ENCODE data around the gene COL17A1.

The COL17A1 gene

GRCh38 chr10:104032144-104032775 lies 53.4 kb downstream of the COL17A1 start:
- DNase-seq (ENCODE audit: low read depth): no peak

GRCh38 chr10:104031631-104032030 lies 54.0 kb downstream of the COL17A1 start:
- DNase-seq (ENCODE audit: low read depth): no peak

GRCh38 chr10:104029521-104029860 lies 56.2 kb downstream of the COL17A1 start:
- no peak for DNase-seq (ENCODE audit: low read depth)

- DNase-seq (ENCODE audit: low read depth): no peak
Measured at GRCh38 chr10:104028823-104029520, 56.7 kb downstream of the COL17A1 start.

GRCh38 chr10:104028146-104028545 lies 57.5 kb downstream of the COL17A1 start:
- no peak for DNase-seq (ENCODE audit: low read depth)

- DNase-seq (ENCODE audit: low read depth): no peak
Measured at GRCh38 chr10:104026762-104027161, 58.9 kb downstream of the COL17A1 start.

- no peak for DNase-seq (ENCODE audit: low read depth)
Measured at GRCh38 chr10:104025524-104025923, 60.2 kb downstream of the COL17A1 start.

- no peak for DNase-seq (ENCODE audit: low read depth)
Measured at GRCh38 chr10:104022026-104022425, 63.7 kb downstream of the COL17A1 start.

GRCh38 chr10:104021246-104021645 lies 64.4 kb downstream of the COL17A1 start:
- DNase-seq (ENCODE audit: low read depth): no peak

- DNase-seq (ENCODE audit: low read depth): no peak
Measured at GRCh38 chr10:104020020-104020419, 65.7 kb downstream of the COL17A1 start.

GRCh38 chr10:104018471-104018870 lies 67.2 kb downstream of the COL17A1 start:
- DNase-seq (ENCODE audit: low read depth): no peak

- no peak for DNase-seq (ENCODE audit: low read depth)
Measured at GRCh38 chr10:104016661-104017060, 69.0 kb downstream of the COL17A1 start.

GRCh38 chr10:104014176-104014575 lies 71.5 kb downstream of the COL17A1 start:
- DNase-seq (ENCODE audit: low read depth): no peak

GRCh38 chr10:104013489-104013888 lies 72.2 kb downstream of the COL17A1 start:
- DNase-seq (ENCODE audit: low read depth): no peak

- no peak for DNase-seq (ENCODE audit: low read depth)
Measured at GRCh38 chr10:104011904-104012303, 73.8 kb downstream of the COL17A1 start.

GRCh38 chr10:104005172-104005863 lies 80.4 kb downstream of the COL17A1 start:
- no peak for DNase-seq (ENCODE audit: low read depth)

- no peak for DNase-seq (ENCODE audit: low read depth)
Measured at GRCh38 chr10:104002911-104003310, 82.8 kb downstream of the COL17A1 start.

- DNase-seq (ENCODE audit: low read depth): no peak
Measured at GRCh38 chr10:103998805-103999204, 86.9 kb downstream of the COL17A1 start.

- no peak for DNase-seq (ENCODE audit: low read depth)
Measured at GRCh38 chr10:103995134-103995533, 90.5 kb downstream of the COL17A1 start.

GRCh38 chr10:103991393-103992128 lies 94.1 kb downstream of the COL17A1 start:
- no peak for DNase-seq (ENCODE audit: low read depth)

- no peak for DNase-seq (ENCODE audit: low read depth)
Measured at GRCh38 chr10:103990531-103990930, 95.1 kb downstream of the COL17A1 start.

- no peak for DNase-seq (ENCODE audit: low read depth)
Measured at GRCh38 chr10:103990121-103990520, 95.6 kb downstream of the COL17A1 start.

GRCh38 chr10:103986360-103986759 lies 99.3 kb downstream of the COL17A1 start:
- no peak for DNase-seq (ENCODE audit: low read depth)

Data from stimulated activated CD8-positive, alpha-beta memory T cell treated with anti-CD3 and anti-CD28 coated beads, Interleukin-15, amount 100 ng/mL, for 1 hour (primary cell).